H1 (cell line): ENCODE results near the gene ERI2.
A peak's percentile ranks its signal among the peaks of the same experiment; 100 is the strongest.

Source experiments
- CTCF ChIP-seq, 3 experiments: IDR thresholded peaks; 1 replicate in 2 of 3; 2 replicates in 1 of 3; pipeline versions ENCODE4 v1.5.1 to v1.6.1; 2011; ENCODE audit warnings: low read length in 3 of 3, mild to moderate bottlenecking in 3 of 3, inconsistent platforms in 2 of 3, low read depth in 1 of 3, moderate library complexity in 1 of 3; ENCODE audit not compliant: insufficient read depth in 1 of 3; ENCODE audit errors: control extremely low read depth in 1 of 3
- EP300 ChIP-seq, 2 experiments: IDR thresholded peaks; 1 replicate in 1 of 2; 2 replicates in 1 of 2; pipeline ENCODE4 v1.6.1; 2011 to 2012; ENCODE audit warnings: low read depth in 2 of 2, low read length in 2 of 2, mild to moderate bottlenecking in 2 of 2, borderline replicate concordance in 1 of 2, inconsistent platforms in 1 of 2, moderate library complexity in 1 of 2
- GABPA ChIP-seq: IDR thresholded peaks from 2 replicates; pipeline ENCODE4 v1.6.1; 2011; ENCODE audit warnings: mild to moderate bottlenecking, low read length, moderate library complexity, borderline replicate concordance; ENCODE audit not compliant: insufficient read depth
- POLR2A ChIP-seq, 2 experiments: IDR thresholded peaks; 1 replicate in 1 of 2; 2 replicates in 1 of 2; pipeline ENCODE4 v1.6.1; 2011; ENCODE audit warnings: low read depth in 2 of 2, low read length in 2 of 2, mild to moderate bottlenecking in 2 of 2; ENCODE audit errors: control extremely low read depth in 1 of 2
- POLR2AphosphoS5 ChIP-seq: IDR thresholded peaks from 2 replicates; pipeline ENCODE4 v1.6.1; 2011; ENCODE audit warnings: low read depth, low read length

- TF ChIP-seq POLR2AphosphoS5 (no peak), CTCF (IDR thresholded peaks at IDR 0.05; ENCODE audit: control extremely low read depth in 1 of 3, insufficient read depth in 1 of 3, low read depth in 1 of 3, low read length in 3 of 3) (peak; percentile 80 to 99 (median 97)), GABPA (no peak), POLR2A (IDR thresholded peaks at IDR 0.05; ENCODE audit: control extremely low read depth in 1 of 2, low read depth in 2 of 2, low read length in 2 of 2) (no peak), EP300 (IDR thresholded peaks at IDR 0.05; ENCODE audit: borderline replicate concordance in 1 of 2, low read depth in 2 of 2, low read length in 2 of 2) (no peak)
Measured at GRCh38 chr16:20774703-20775362, 31.4 kb downstream of the ERI2 start.
